GM18909 (cell line): ENCODE results near the gene MACROD2.
A peak's percentile ranks its signal among the peaks of the same experiment; 100 is the strongest.

Experiments
- ATAC-seq: cut with Tn5 transposase; IDR thresholded peaks from one replicate; pipeline ENCODE4 v1.9.1; 2021; ENCODE audit warnings: mild to moderate bottlenecking; ENCODE audit not compliant: unreplicated experiment, poor library complexity

MACROD2 gene

GRCh38 chr20:14384416-14385175 is 389.3 kb downstream of the MACROD2 start:
- no peak for ATAC-seq

- ATAC-seq = no peak
Observed at GRCh38 chr20:14385176-14385740, 389.9 kb downstream of the MACROD2 start.

GRCh38 chr20:14386726-14387125 is 391.4 kb downstream of the MACROD2 start:
- ATAC-seq = no peak

GRCh38 chr20:14401479-14402138 is 406.3 kb downstream of the MACROD2 start:
- no peak for ATAC-seq

- ATAC-seq = no peak
Observed at GRCh38 chr20:14404515-14404914, 409.2 kb downstream of the MACROD2 start.

GRCh38 chr20:14406495-14406894 is 411.2 kb downstream of the MACROD2 start:
- peak; percentile 80 for ATAC-seq

- ATAC-seq = no peak
Observed at GRCh38 chr20:14407336-14407735, 412.0 kb downstream of the MACROD2 start.

- no peak for ATAC-seq
Observed at GRCh38 chr20:14410869-14411555, 415.7 kb downstream of the MACROD2 start.

- no peak for ATAC-seq
Observed at GRCh38 chr20:14412065-14412681, 416.9 kb downstream of the MACROD2 start.

- ATAC-seq = no peak
Observed at GRCh38 chr20:14413835-14414234, 418.5 kb downstream of the MACROD2 start.

GRCh38 chr20:14414560-14414959 is 419.2 kb downstream of the MACROD2 start:
- no peak for ATAC-seq

GRCh38 chr20:14415467-14415866 is 420.2 kb downstream of the MACROD2 start:
- no peak for ATAC-seq

GRCh38 chr20:14418376-14418775 is 423.1 kb downstream of the MACROD2 start:
- ATAC-seq = no peak

GRCh38 chr20:14422892-14423291 is 427.6 kb downstream of the MACROD2 start:
- ATAC-seq = no peak

GRCh38 chr20:14431568-14431967 is 436.3 kb downstream of the MACROD2 start:
- no peak for ATAC-seq

- no peak for ATAC-seq
Observed at GRCh38 chr20:14432085-14432484, 436.8 kb downstream of the MACROD2 start.

GRCh38 chr20:14432597-14432996 is 437.3 kb downstream of the MACROD2 start:
- no peak for ATAC-seq

- no peak for ATAC-seq
Observed at GRCh38 chr20:14434384-14435136, 439.2 kb downstream of the MACROD2 start.

- ATAC-seq = no peak
Observed at GRCh38 chr20:14441201-14441600, 445.9 kb downstream of the MACROD2 start.

- ATAC-seq = no peak
Observed at GRCh38 chr20:14444106-14444505, 448.8 kb downstream of the MACROD2 start.
